Caco-2 (cell line): Measurements from ENCODE around the gene TRPT1. TPM values are rescaled to one million over a fixed set of nuclear protein-coding genes. Genes with fewer than 3 reads are reported as not detected.

Experiments used
- BruUV-seq: library from RNA; stranded (reverse); fragments of 400-500 nt; replicated peaks from 2 replicates; lab custom pipeline; 2021; lab: Mats Ljungman, UMichigan
- CTCF ChIA-PET: fragments of 300-600 bp; sonication (Branson Sonifier 250); formaldehyde crosslinking; loops from one replicate; lab custom pipeline; 2022; ENCODE audit warnings: antibody characterized with exemption; lab: Charles Lee
- POLR2A ChIA-PET: fragments of 300-600 bp; sonication (Branson Sonifier 250); formaldehyde crosslinking; loops from one replicate; lab custom pipeline; 2022; ENCODE audit warnings: antibody characterized with exemption; lab: Charles Lee
- DNase-seq, 2 experiments: peaks; one replicate each; pipeline versions ENCODE4 v3.0.0 to v3.0.0-alpha.2; 2020 to 2022
- H3K27me3 ChIP-seq: replicated peaks from 2 replicates; pipeline ENCODE4 v1.6.0; 2011; ENCODE audit warnings: low read length; ENCODE audit not compliant: control insufficient read depth, insufficient read depth
- H3K36me3 ChIP-seq: 2 replicates; pipeline ENCODE4 v1.5.1; 2011; ENCODE audit warnings: low read length; ENCODE audit not compliant: control insufficient read depth, insufficient read depth
- H3K4me1 ChIP-seq: fragments of 250-450 bp; sonication (Bioruptor Pico); 2 replicates; pipeline ENCODE4 v1.5.1; 2020; ENCODE audit warnings: mild to moderate bottlenecking
- H3K4me3 ChIP-seq: 2 replicates; pipeline ENCODE4 v1.5.1; 2011; ENCODE audit warnings: low read depth, mild to moderate bottlenecking, control low read depth, low read length
- H3K9me3 ChIP-seq: fragments of 250-450 bp; sonication (Bioruptor Pico); 2 replicates; pipeline ENCODE4 v1.5.1; 2020; ENCODE audit warnings: mild to moderate bottlenecking, moderate library complexity
- H3K27ac Mint-ChIP-seq: one replicate; pipeline ENCODE4 v1.8.0; 2022; ENCODE audit warnings: mixed read lengths; ENCODE audit not compliant: unreplicated experiment
- H3K27me3 Mint-ChIP-seq: one replicate; pipeline ENCODE4 v1.8.0; 2022; ENCODE audit warnings: mixed read lengths; ENCODE audit not compliant: insufficient read depth, unreplicated experiment
- H3K36me3 Mint-ChIP-seq: one replicate; pipeline ENCODE4 v1.8.0; 2022; ENCODE audit warnings: mild to moderate bottlenecking, mixed read lengths; ENCODE audit not compliant: insufficient read depth, unreplicated experiment
- H3K4me1 Mint-ChIP-seq: one replicate; pipeline ENCODE4 v1.8.0; 2022; ENCODE audit warnings: low read depth, mixed read lengths; ENCODE audit not compliant: unreplicated experiment
- H3K4me3 Mint-ChIP-seq: one replicate; pipeline ENCODE4 v1.8.0; 2022; ENCODE audit warnings: mild to moderate bottlenecking, moderate library complexity, mixed read lengths; ENCODE audit not compliant: unreplicated experiment
- H3K9me3 Mint-ChIP-seq: one replicate; pipeline ENCODE4 v1.8.0; 2022; ENCODE audit warnings: mixed read lengths; ENCODE audit not compliant: unreplicated experiment
- CTCF ChIP-seq, 2 experiments: fragments of 200-600 bp in 1 of 2; IDR thresholded peaks; 1 replicate in 1 of 2; 2 replicates in 1 of 2; pipeline versions ENCODE4 v1.5.1 to v1.8.0; 2011 to 2022; ENCODE audit warnings: antibody characterized with exemption in 1 of 2, control low read depth in 1 of 2, inconsistent platforms in 1 of 2, low read depth in 1 of 2, low read length in 1 of 2, mild to moderate bottlenecking in 1 of 2, moderate library complexity in 1 of 2; ENCODE audit not compliant: insufficient read depth in 1 of 2, severe bottlenecking in 1 of 2, unreplicated experiment in 1 of 2
- intact Hi-C: fragments of 100-400 bp; cut with micrococcal nuclease; formaldehyde crosslinking; loops from one replicate; pipeline ENCODE4 v1.10.0; 2022; ENCODE audit not compliant: unreplicated experiment
- total RNA-seq: library from RNA; stranded (reverse); gene quantifications from 2 replicates; pipeline ENCODE4 v1.2.3, GENCODE V29; 2022

The TRPT1 gene
- total RNA-seq, 1 experiment from 2014 or later = 32.1 TPM

DNA sequence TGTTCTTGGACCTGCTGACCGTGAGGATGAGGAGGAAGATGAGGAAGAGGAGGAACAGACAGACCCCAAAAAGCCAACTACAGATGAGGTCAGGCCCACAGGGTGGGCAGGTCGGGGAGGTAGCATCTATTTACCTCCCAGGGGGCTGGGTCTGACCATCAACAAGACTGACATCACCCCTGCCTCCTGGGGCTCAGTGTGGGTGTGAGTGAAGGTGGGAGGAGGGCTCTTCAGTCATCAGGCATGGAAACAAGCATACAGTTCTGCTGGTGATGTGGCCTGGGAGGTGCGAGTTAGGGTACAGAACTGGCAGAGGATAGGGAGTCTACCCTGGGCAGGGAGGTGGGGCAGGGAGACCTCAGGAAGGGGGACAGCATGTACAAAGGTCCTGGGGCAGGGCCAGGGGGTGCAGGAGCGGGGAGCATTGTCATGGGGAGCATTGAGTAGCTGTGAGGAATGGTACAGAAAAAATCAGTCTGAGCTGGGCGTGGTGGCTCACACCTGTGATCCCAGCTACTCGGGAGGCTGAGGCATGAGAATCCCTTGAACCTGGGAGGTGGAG lies 34.2 kb upstream of the TRPT1 start:
- Histone ChIP-seq H3K4me3 (no peak overlapping the region), H3K9me3 (no peaks in the 10 kb centered on the region), H3K36me3 (peaks cover 3% of the 10 kb centered on the region), H3K27me3 (no peaks in the 10 kb centered on the region), H3K4me1 (no peaks in the 10 kb centered on the region)
- no peak for TF ChIP-seq CTCF (IDR thresholded peaks at IDR 0.05; ENCODE audit: insufficient read depth in 1 of 2, low read depth in 1 of 2, low read length in 1 of 2, severe bottlenecking in 1 of 2, unreplicated experiment in 1 of 2)
- H3K36me3 Mint-ChIP-seq = peaks cover 57% of the 10 kb centered on the region
- no peak overlapping the region for H3K4me3 Mint-ChIP-seq
- no peak for DNase-seq
- ChIA-PET POLR2A (no interaction called here), CTCF (interaction anchor here (1.5 kb wide), 1 partner anchor 8 kb away, joined by 6 read pairs; no protein-coding TSS in a partner anchor)
- no peak overlapping the region for H3K27ac Mint-ChIP-seq
- H3K4me1 Mint-ChIP-seq = peaks cover 8% of the 10 kb centered on the region
- H3K9me3 Mint-ChIP-seq = no peaks in the 10 kb centered on the region
- intact Hi-C loops = no loop called here
- BruUV-seq = no TSS peak
- H3K27me3 Mint-ChIP-seq = no peaks in the 10 kb centered on the region

DNA sequence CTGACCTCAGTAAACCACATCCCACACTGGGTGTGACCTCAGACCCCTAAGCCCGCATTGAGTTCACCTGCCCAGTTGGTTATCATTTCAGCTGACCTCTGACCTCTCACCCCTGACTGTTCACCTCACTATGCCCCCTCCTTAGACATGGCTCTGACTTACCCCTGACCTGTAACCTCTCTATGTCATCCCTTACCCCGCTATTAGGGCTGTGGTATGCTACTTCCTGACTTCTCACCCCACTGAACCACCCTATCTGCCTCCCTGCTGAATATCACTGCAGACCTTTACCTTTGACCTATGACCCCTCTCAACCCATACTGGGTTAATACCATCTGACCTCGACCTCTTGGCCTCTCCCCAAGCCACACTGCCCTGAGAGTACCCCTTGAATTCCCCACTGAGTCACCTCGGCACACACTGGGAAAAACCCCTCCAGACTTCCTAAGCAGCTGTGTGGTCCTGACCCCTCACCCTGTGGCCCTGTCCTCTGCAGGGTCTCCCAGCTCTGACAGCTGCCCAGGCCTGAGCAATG lies 33.6 kb upstream of the TRPT1 start:
- no TSS peak for BruUV-seq
- Mint-ChIP-seq H3K4me1 (peaks cover 8% of the 10 kb centered on the region), H3K9me3 (no peaks in the 10 kb centered on the region), H3K27me3 (no peaks in the 10 kb centered on the region), H3K4me3 (no peak overlapping the region), H3K36me3 (peaks cover 55% of the 10 kb centered on the region), H3K27ac (no peak overlapping the region)
- ChIA-PET POLR2A (no interaction called here), CTCF (no interaction called here)
- peaks cover 5% of the 10 kb centered on the region for H3K36me3 ChIP-seq
- intact Hi-C loops = no loop called here
- TF ChIP-seq CTCF (IDR thresholded peaks at IDR 0.05; ENCODE audit: insufficient read depth in 1 of 2, low read depth in 1 of 2, low read length in 1 of 2, severe bottlenecking in 1 of 2, unreplicated experiment in 1 of 2) = no peak
- no peaks in the 10 kb centered on the region for H3K27me3 ChIP-seq
- no peaks in the 10 kb centered on the region for H3K4me1 ChIP-seq
- H3K4me3 ChIP-seq = no peak overlapping the region
- no peak for DNase-seq
- no peaks in the 10 kb centered on the region for H3K9me3 ChIP-seq

DNA sequence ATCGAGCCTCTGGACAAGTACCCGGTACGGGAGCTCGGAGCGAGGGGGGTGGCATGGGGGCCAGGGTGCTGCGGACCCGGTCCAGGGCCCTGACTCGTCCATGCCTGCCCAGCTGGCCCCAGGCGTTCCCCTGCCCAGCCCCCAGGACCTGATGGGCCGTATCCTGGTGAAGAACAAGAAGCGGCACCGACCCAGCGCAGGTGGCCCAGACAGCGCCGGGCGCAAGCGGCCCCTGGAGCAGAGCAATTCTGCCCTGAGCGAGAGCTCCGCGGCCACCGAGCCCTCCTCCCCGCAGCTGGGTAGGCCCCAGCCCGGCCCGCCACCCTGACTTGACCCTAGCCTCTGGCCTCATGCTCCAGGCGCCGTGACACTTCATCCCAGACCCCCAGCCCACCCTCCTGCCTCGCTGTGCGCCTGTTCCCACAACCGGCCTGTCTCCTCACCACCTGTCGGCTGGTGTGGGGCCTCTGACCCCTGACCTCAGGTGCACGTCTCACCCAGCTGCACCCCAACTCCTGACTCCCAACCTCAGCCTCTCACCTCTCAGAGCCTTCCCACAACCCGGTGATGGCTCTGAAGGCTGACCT lies 33.1 kb upstream of the TRPT1 start:
- no peaks in the 10 kb centered on the region for H3K4me1 ChIP-seq
- H3K4me3 ChIP-seq = no peak overlapping the region
- TF ChIP-seq CTCF (IDR thresholded peaks at IDR 0.05; ENCODE audit: insufficient read depth in 1 of 2, low read depth in 1 of 2, low read length in 1 of 2, severe bottlenecking in 1 of 2, unreplicated experiment in 1 of 2) = no peak
- no peaks in the 10 kb centered on the region for H3K27me3 ChIP-seq
- Mint-ChIP-seq H3K27ac (no peak overlapping the region), H3K36me3 (peaks cover 49% of the 10 kb centered on the region), H3K9me3 (no peaks in the 10 kb centered on the region), H3K27me3 (no peaks in the 10 kb centered on the region), H3K4me3 (no peak overlapping the region), H3K4me1 (peaks cover 8% of the 10 kb centered on the region)
- peaks cover 4% of the 10 kb centered on the region for H3K36me3 ChIP-seq
- ChIA-PET POLR2A (no interaction called here), CTCF (no interaction called here)
- no peaks in the 10 kb centered on the region for H3K9me3 ChIP-seq
- BruUV-seq = no TSS peak
- intact Hi-C loops = no loop called here
- DNase-seq = no peak
